ENCODE data around the gene RRP8. TPM values are rescaled to one million over a fixed set of nuclear protein-coding genes. Genes with fewer than 3 reads are reported as not detected.

The RRP8 gene
- total and polyA plus RNA-seq, 9 of the 15 experiments (the other 6 are each of a cell fraction or from before 2014, with no cell fraction given): 5.7 to 47.3 (median 32.6) TPM

DNA sequence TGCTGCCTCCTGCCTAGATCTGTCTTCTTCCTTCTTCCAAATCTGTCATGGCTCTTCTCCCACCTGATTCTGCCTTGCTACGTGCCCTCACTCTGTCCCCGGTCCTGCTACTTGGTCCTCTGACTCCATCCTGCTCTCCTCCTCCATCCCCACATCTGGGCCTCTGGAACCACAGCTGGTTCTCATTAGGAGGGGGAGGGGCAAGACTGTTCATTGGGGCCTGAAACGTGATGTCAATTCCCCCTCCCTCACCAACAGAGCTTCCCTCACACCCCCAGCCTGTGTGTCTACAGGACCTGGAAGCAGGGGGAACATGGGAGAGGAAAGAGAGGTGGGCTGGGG lies 43.1 kb upstream of the RRP8 start:
- DNase-seq (ENCODE audit: extremely low read depth in 1 of 4, low spot score in 3 of 4) (no peak), FAIRE-seq (no peak), ATAC-seq (no peak)
- Histone ChIP-seq H3K27me3 (ENCODE audit: control insufficient read depth in 2 of 2, insufficient read depth in 2 of 2, low read length in 2 of 2) (no peaks in the 10 kb centered on the region; a peak in 1 of 5 replicates), H3K27ac (ENCODE audit: extremely low read depth, low read depth, low read length) (no peak overlapping the region; the same call in 2 of the 3 replicates), H3K79me2 (ENCODE audit: control insufficient read depth, insufficient read depth, low read length) (no peaks in the 10 kb centered on the region), H3K9ac (ENCODE audit: insufficient read depth in 1 of 2, low read depth in 2 of 2, low read length in 2 of 2) (peak overlapping the region in 1 of 2 experiments; percentile 13; a peak in 1 of 4 replicates), H3K4me3 (no peak overlapping the region), H4K20me1 (replicated peaks; ENCODE audit: control insufficient read depth, insufficient read depth, low read length) (no peaks in the 10 kb centered on the region), H3K36me3 (ENCODE audit: control insufficient read depth, insufficient read depth, low read length) (no peaks in the 10 kb centered on the region), H2AFZ (ENCODE audit: low read depth, low read length) (peak overlapping the region; percentile 77), H3K4me2 (ENCODE audit: insufficient read depth, low read length) (peak overlapping the region; percentile 9; the same call in 1 of the 2 replicates), H3K9me1 (ENCODE audit: control insufficient read depth, insufficient read depth, low read length) (no peaks in the 10 kb centered on the region), H3K9me3 (replicated peaks; ENCODE audit: control insufficient read depth, insufficient read depth, low read depth, low read length) (no peaks in the 10 kb centered on the region), H3K4me1 (replicated peaks in 1 of 2; ENCODE audit: control insufficient read depth in 2 of 2, insufficient read depth in 2 of 2, low read length in 2 of 2) (peaks cover 21 to 41% of the 10 kb centered on the region in 2 experiments)
- POLR2A ChIA-PET: interaction anchor here (1.2 kb wide), 1 partner anchor 21 kb away, joined by 4 read pairs; no protein-coding TSS in a partner anchor
- BruUV-seq (replicated peaks): no TSS peak
- WGBS (ENCODE audit: insufficient coverage, low coverage, missing lambda C conversion rate): no CpG with 5 or more reads among the region's 3 CpGs
- intact Hi-C loops (cut with micrococcal nuclease) (no loop called here), in situ Hi-C loops (cut with MboI) (no loop called here)
- TF ChIP-seq NUFIP1 (IDR thresholded peaks at IDR 0.05; ENCODE audit: partially characterized antibody): no peak
- TF ChIP-seq OTX1 (CRISPR knock-in tag; IDR thresholded peaks at IDR 0.05): 0 out of 2 replicates have a peak, but pooled peaks have one; percentile 15
- CTCF ChIA-PET (ENCODE audit: low intra/inter-chr PET ratio): no interaction called here

DNA sequence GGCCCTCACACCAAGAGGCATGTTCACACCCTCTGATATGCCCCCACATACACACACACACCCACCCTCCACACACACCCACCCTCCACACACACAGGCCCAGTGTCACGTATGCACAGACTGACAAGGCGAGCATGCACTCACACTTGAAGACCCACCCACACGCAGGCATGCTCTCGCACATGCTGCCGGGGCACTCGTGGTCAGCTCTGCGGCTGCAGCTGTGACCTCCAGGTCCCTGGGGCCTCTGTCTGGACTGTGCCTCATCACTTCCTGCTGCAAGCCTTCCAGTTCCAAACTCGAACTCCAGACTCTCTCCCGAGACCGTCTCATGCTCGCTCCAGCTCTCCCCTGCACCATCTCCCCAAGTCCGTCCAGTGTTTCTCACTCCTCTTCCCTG lies 42.7 kb upstream of the RRP8 start:
- Histone ChIP-seq H3K79me2 (ENCODE audit: control insufficient read depth, insufficient read depth, low read length) (no peaks in the 10 kb centered on the region), H3K27me3 (ENCODE audit: control insufficient read depth in 2 of 2, insufficient read depth in 2 of 2, low read length in 2 of 2) (no peaks in the 10 kb centered on the region; a peak in 1 of 5 replicates), H4K20me1 (replicated peaks; ENCODE audit: control insufficient read depth, insufficient read depth, low read length) (no peaks in the 10 kb centered on the region), H3K36me3 (ENCODE audit: control insufficient read depth, insufficient read depth, low read length) (no peaks in the 10 kb centered on the region), H3K4me3 (no peak overlapping the region), H3K4me2 (ENCODE audit: insufficient read depth, low read length) (peak overlapping the region; percentile 9; the same call in 1 of the 2 replicates), H3K9me1 (ENCODE audit: control insufficient read depth, insufficient read depth, low read length) (no peaks in the 10 kb centered on the region), H3K4me1 (replicated peaks in 1 of 2; ENCODE audit: control insufficient read depth in 2 of 2, insufficient read depth in 2 of 2, low read length in 2 of 2) (peaks cover 26 to 36% of the 10 kb centered on the region in 2 experiments), H3K9me3 (replicated peaks; ENCODE audit: control insufficient read depth, insufficient read depth, low read depth, low read length) (no peaks in the 10 kb centered on the region), H2AFZ (ENCODE audit: low read depth, low read length) (peak overlapping the region; percentile 77), H3K27ac (ENCODE audit: extremely low read depth, low read depth, low read length) (no peak overlapping the region; the same call in 2 of the 3 replicates), H3K9ac (ENCODE audit: insufficient read depth in 1 of 2, low read depth in 2 of 2, low read length in 2 of 2) (peak overlapping the region in 1 of 2 experiments; percentile 75; a peak in 2 of 4 replicates)
- FAIRE-seq (peak; percentile 49), ATAC-seq (peak; percentile 36; the same call in 1 of the 3 replicates), DNase-seq (ENCODE audit: extremely low read depth in 1 of 4, low spot score in 3 of 4) (peak in 3 of 4 experiments; percentile 34 to 51 (median 37))
- ChIA-PET POLR2A (no interaction called here), CTCF (ENCODE audit: low intra/inter-chr PET ratio) (no interaction called here)
- in situ Hi-C loops (cut with MboI) (no loop called here), intact Hi-C loops (cut with micrococcal nuclease) (no loop called here)
- BruUV-seq (replicated peaks): no TSS peak
- WGBS (ENCODE audit: insufficient coverage, low coverage, missing lambda C conversion rate): 51% methylated on average over 8 of the region's 12 CpGs
- no peak for TF ChIP-seq HMG20A (CRISPR knock-in tag; conservative IDR thresholded peaks at IDR 0.05)
- no peak for TF ChIP-seq TOE1 (IDR thresholded peaks at IDR 0.05; ENCODE audit: borderline replicate concordance)
- TF ChIP-seq TOE1 (CRISPR knock-in tag; IDR thresholded peaks at IDR 0.05; ENCODE audit: borderline replicate concordance, low read depth): no peak
- no peak for TF ChIP-seq NR2C1 (IDR thresholded peaks at IDR 0.05)
- no peak for TF ChIP-seq NR2C1 (tag; IDR thresholded peaks at IDR 0.05)
- no peak for TF ChIP-seq ZNF140 (CRISPR knock-in tag; IDR thresholded peaks at IDR 0.05)
- TF ChIP-seq BHLHE40 (IDR thresholded peaks at IDR 0.05; ENCODE audit: low read length): peak; percentile 84
- TF ChIP-seq, protein P1, sequence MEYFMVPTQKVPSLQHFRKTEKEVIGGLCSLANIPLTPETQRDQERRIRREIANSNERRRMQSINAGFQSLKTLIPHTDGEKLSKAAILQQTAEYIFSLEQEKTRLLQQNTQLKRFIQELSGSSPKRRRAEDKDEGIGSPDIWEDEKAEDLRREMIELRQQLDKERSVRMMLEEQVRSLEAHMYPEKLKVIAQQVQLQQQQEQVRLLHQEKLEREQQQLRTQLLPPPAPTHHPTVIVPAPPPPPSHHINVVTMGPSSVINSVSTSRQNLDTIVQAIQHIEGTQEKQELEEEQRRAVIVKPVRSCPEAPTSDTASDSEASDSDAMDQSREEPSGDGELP (CRISPR knock-in tag; IDR thresholded peaks at IDR 0.05; ENCODE audit: borderline replicate concordance): 0 out of 2 replicates have a peak, but pooled peaks have one; percentile 60
- no peak for TF ChIP-seq POLR2G (IDR thresholded peaks at IDR 0.05; ENCODE audit: low read depth, low read length)
- no peak for TF ChIP-seq ZNF224 (CRISPR knock-in tag; IDR thresholded peaks at IDR 0.05)
- TF ChIP-seq SIRT6 (IDR thresholded peaks at IDR 0.05; ENCODE audit: low read depth, low read length): no peak
- TF ChIP-seq ZNF24 (IDR thresholded peaks at IDR 0.05): no peak
- peak in 1 of 2 experiments; percentile 37; a peak in 1 of 4 replicates for TF ChIP-seq FOXA3 (CRISPR knock-in tag; conservative IDR thresholded peaks at IDR 0.05 in 1 of 2, IDR thresholded peaks at IDR 0.05 in 1 of 2)
- TF ChIP-seq NR2C2 (CRISPR knock-in tag; IDR thresholded peaks at IDR 0.05): 0 out of 2 replicates have a peak, but pooled peaks have one; percentile 39
- no peak for TF ChIP-seq NR2C2 (tag; IDR thresholded peaks at IDR 0.05)
- no peak for TF ChIP-seq ZNF146 (CRISPR knock-in tag; IDR thresholded peaks at IDR 0.05; ENCODE audit: unreplicated experiment)

Data from K562 (cell line).